SK-N-SH (cell line): ENCODE data around the gene SIGLEC15. TPM values are rescaled to one million over a fixed set of nuclear protein-coding genes. Genes with fewer than 3 reads are reported as not detected.

ENCODE experiments used
- CTCF ChIA-PET: fragments of 300-600, 350-600 bp; formaldehyde crosslinking; extraction: SDS; loops from one replicate; lab custom pipeline; 2021; lab: Yijun Ruan, JAX
- POLR2A ChIA-PET: fragments of 350-600 bp; sonication (Branson Sonifier 250); formaldehyde crosslinking; extraction: SDS; loops from one replicate; lab custom pipeline; 2020; ENCODE audit warnings: antibody characterized with exemption, inconsistent platforms; lab: Yijun Ruan, JAX
- DNase-seq: peaks from one replicate; pipeline ENCODE4 v3.0.0; 2012
- H2AFZ ChIP-seq: fragments of 200-600 bp; sonication (generic); 2 replicates; pipeline ENCODE4 v1.8.1; 2016; ENCODE audit warnings: antibody characterized with exemption, mild to moderate bottlenecking, low read depth
- H3F3A ChIP-seq: fragments of 200-600 bp; sonication (generic); replicated peaks from 2 replicates; pipeline ENCODE3; 2016; ENCODE audit warnings: antibody characterized with exemption, mild to moderate bottlenecking; ENCODE audit not compliant: insufficient read depth
- H3K27ac ChIP-seq, 2 experiments: fragments of 200-500 bp in 1 of 2; fragments of 200-600 bp in 1 of 2; sonication (Bioruptor generic) in 1 of 2; sonication (generic), shearing (Covaris generic) in 1 of 2; 2 replicates each; pipeline versions ENCODE4 v1.5.1 to v1.6.1; 2014 to 2016; ENCODE audit warnings: low read depth in 2 of 2, inconsistent platforms in 1 of 2, low read length in 1 of 2, mild to moderate bottlenecking in 1 of 2, mixed read lengths in 1 of 2
- H3K27me3 ChIP-seq: fragments of 200-600 bp; sonication (generic), shearing (Covaris generic); 2 replicates; pipeline ENCODE4 v1.6.1; 2016; ENCODE audit warnings: mixed run types; ENCODE audit not compliant: insufficient read depth
- H3K36me3 ChIP-seq, 2 experiments: fragments of 200-500 bp in 1 of 2; fragments of 200-600 bp in 1 of 2; sonication (Bioruptor generic) in 1 of 2; sonication (generic) in 1 of 2; replicated peaks in 1 of 2; 2 replicates each; pipeline versions ENCODE3 to v1.5.1; 2014 to 2016; ENCODE audit warnings: low read length in 1 of 2, mild to moderate bottlenecking in 1 of 2; ENCODE audit not compliant: insufficient read depth in 2 of 2, control insufficient read depth in 1 of 2
- H3K4me1 ChIP-seq, 2 experiments: fragments of 200-500 bp in 1 of 2; fragments of 200-600 bp in 1 of 2; sonication (Bioruptor generic) in 1 of 2; sonication (generic), shearing (Covaris generic) in 1 of 2; 2 replicates each; pipeline versions ENCODE4 v1.5.1 to v1.6.1; 2014 to 2016; ENCODE audit warnings: low read depth in 1 of 2, low read length in 1 of 2, mixed run types in 1 of 2; ENCODE audit not compliant: insufficient read depth in 2 of 2, control insufficient read depth in 1 of 2
- H3K4me2 ChIP-seq: fragments of 200-600 bp; sonication (generic), shearing (Covaris generic); 2 replicates; pipeline ENCODE4 v1.6.1; 2017; ENCODE audit warnings: mixed run types
- H3K4me3 ChIP-seq, 2 experiments: fragments of 200-500 bp in 1 of 2; fragments of 200-600 bp in 1 of 2; sonication (Bioruptor generic) in 1 of 2; sonication (generic), shearing (Covaris generic) in 1 of 2; 2 replicates each; pipeline versions ENCODE4 v1.5.1 to v1.8.1; 2014 to 2016; ENCODE audit warnings: low read depth in 2 of 2, inconsistent platforms in 1 of 2, low read length in 1 of 2, mild to moderate bottlenecking in 1 of 2, mixed read lengths in 1 of 2, moderate library complexity in 1 of 2
- H3K79me2 ChIP-seq: fragments of 200-600 bp; sonication (generic); 2 replicates; pipeline ENCODE4 v1.8.1; 2017; ENCODE audit warnings: mild to moderate bottlenecking; ENCODE audit not compliant: insufficient read depth
- H3K9ac ChIP-seq: fragments of 200-600 bp; sonication (generic); 2 replicates; pipeline ENCODE4 v1.6.1; 2017; ENCODE audit warnings: mixed run types
- H3K9me2 ChIP-seq: fragments of 200-600 bp; sonication (generic); 2 replicates; pipeline ENCODE4 v1.6.1; 2017; ENCODE audit warnings: mixed run types
- H3K9me3 ChIP-seq: fragments of 200-600 bp; sonication (generic); 2 replicates; pipeline ENCODE4 v1.6.1; 2017; ENCODE audit warnings: mixed run types, mild to moderate bottlenecking, moderate library complexity
- H4K20me1 ChIP-seq: fragments of 200-600 bp; sonication (generic); 2 replicates; pipeline ENCODE4 v1.6.1; 2017; ENCODE audit warnings: mild to moderate bottlenecking, mixed run types; ENCODE audit not compliant: insufficient read depth
- CHD2 ChIP-seq: fragments of 150-350 bp; IDR thresholded peaks from 2 replicates; pipeline ENCODE4 v1.6.1; 2018; ENCODE audit warnings: low read length; ENCODE audit not compliant: partially characterized antibody
- ELF1 ChIP-seq: IDR thresholded peaks from 2 replicates; pipeline ENCODE4 v1.4.0; 2012
- EP300 ChIP-seq, 2 experiments: IDR thresholded peaks; 2 replicates each; pipeline versions ENCODE4 v1.4.0 to v1.6.1; 2012; ENCODE audit warnings: borderline replicate concordance in 1 of 2, low read depth in 1 of 2, low read length in 1 of 2
- FOSL2 ChIP-seq: IDR thresholded peaks from 2 replicates; pipeline ENCODE4 v1.4.0; 2012; ENCODE audit warnings: low read depth, mild to moderate bottlenecking, moderate library complexity, borderline replicate concordance
- FOXM1 ChIP-seq: IDR thresholded peaks from 2 replicates; pipeline ENCODE4 v1.4.0; 2012; ENCODE audit warnings: low read depth, mild to moderate bottlenecking
- GABPA ChIP-seq: IDR thresholded peaks from 2 replicates; pipeline ENCODE4 v1.4.0; 2012; ENCODE audit warnings: low read depth, mild to moderate bottlenecking
- GATA2 ChIP-seq: sonication (generic); formaldehyde crosslinking; IDR thresholded peaks from 2 replicates; pipeline ENCODE4 v1.5.0; 2020; ENCODE audit warnings: mild to moderate bottlenecking, missing genetic modification reagents
- JUND ChIP-seq: IDR thresholded peaks from 2 replicates; pipeline ENCODE4 v1.4.0; 2012
- MEF2A ChIP-seq: IDR thresholded peaks from 2 replicates; pipeline ENCODE4 v1.4.0; 2012; ENCODE audit warnings: low read depth, borderline replicate concordance
- MXI1 ChIP-seq: IDR thresholded peaks from 2 replicates; pipeline ENCODE4 v1.6.1; 2012; ENCODE audit warnings: mild to moderate bottlenecking, low read depth, low read length, improper control_type of control experiment
- NFIC ChIP-seq: IDR thresholded peaks from 2 replicates; pipeline ENCODE4 v1.4.0; 2012; ENCODE audit warnings: borderline replicate concordance
- NRF1 ChIP-seq: IDR thresholded peaks from 2 replicates; pipeline ENCODE4 v1.6.1; 2012; ENCODE audit warnings: low read depth, mild to moderate bottlenecking, low read length
- POLR2AphosphoS5 ChIP-seq: IDR thresholded peaks from 2 replicates; pipeline ENCODE4 v1.6.1; 2012; ENCODE audit warnings: low read depth, low read length
- RAD21 ChIP-seq: IDR thresholded peaks from 2 replicates; pipeline ENCODE4 v1.6.1; 2012; ENCODE audit warnings: mild to moderate bottlenecking, low read length
- RCOR1 ChIP-seq: fragments of 150-350 bp; IDR thresholded peaks from 2 replicates; pipeline ENCODE4 v1.6.1; 2017; ENCODE audit warnings: antibody characterized with exemption, low read length
- RXRA ChIP-seq: IDR thresholded peaks from 2 replicates; pipeline ENCODE4 v1.4.0; 2012; ENCODE audit warnings: low read depth, mild to moderate bottlenecking, borderline replicate concordance
- SIN3A ChIP-seq: IDR thresholded peaks from 2 replicates; pipeline ENCODE4 v1.6.1; 2012; ENCODE audit warnings: low read depth, mild to moderate bottlenecking, low read length, moderate library complexity, borderline replicate concordance
- SMC3 ChIP-seq: IDR thresholded peaks from 2 replicates; pipeline ENCODE4 v1.6.1; 2012; ENCODE audit warnings: low read depth, low read length, improper control_type of control experiment
- TCF12 ChIP-seq: IDR thresholded peaks from 2 replicates; pipeline ENCODE4 v1.4.0; 2012
- WGBS: methylation state at CpG from one replicate; pipeline ENCODE4 v1.1.6; 2017; ENCODE audit warnings: low lambda C conversion rate; 5-methylcytosine and 5-hydroxymethylcytosine counted together
- polyA plus RNA-seq, 3 experiments: library from polyadenylated mRNA; depleted of rRNA; stranded (reverse); fragments of >200 nt; gene quantifications; 2 replicates each; pipeline ENCODE4 v1.2.3, GENCODE V29; 2012
- TF ChIP-seq, protein P1 (sequence below): fragments of 150-350 bp; IDR thresholded peaks from 2 replicates; pipeline ENCODE4 v1.6.1; 2017; ENCODE audit warnings: antibody characterized with exemption, low read length, low read depth, borderline replicate concordance
- TF ChIP-seq, protein P2 (sequence below): IDR thresholded peaks from 2 replicates; pipeline ENCODE4 v1.4.0; 2012; ENCODE audit warnings: low read depth, borderline replicate concordance
- TF ChIP-seq, protein P3 (sequence below): IDR thresholded peaks from 2 replicates; pipeline ENCODE4 v1.4.0; 2012; ENCODE audit warnings: low read depth, borderline replicate concordance
- TF ChIP-seq, protein P4 (sequence below): IDR thresholded peaks from 2 replicates; pipeline ENCODE4; 2012
- TF ChIP-seq, protein P5 (sequence below): IDR thresholded peaks from 2 replicates; pipeline ENCODE4 v1.4.0; 2012; ENCODE audit warnings: low read depth
- TF ChIP-seq, protein P6 (sequence below): IDR thresholded peaks from 2 replicates; pipeline ENCODE4 v1.6.1; 2012; ENCODE audit warnings: mild to moderate bottlenecking, low read depth, low read length, moderate library complexity

The SIGLEC15 gene
- polyA plus RNA-seq, 1 of the 3 experiments (the other 2 are of a cell fraction) = 0.10 TPM

DNA sequence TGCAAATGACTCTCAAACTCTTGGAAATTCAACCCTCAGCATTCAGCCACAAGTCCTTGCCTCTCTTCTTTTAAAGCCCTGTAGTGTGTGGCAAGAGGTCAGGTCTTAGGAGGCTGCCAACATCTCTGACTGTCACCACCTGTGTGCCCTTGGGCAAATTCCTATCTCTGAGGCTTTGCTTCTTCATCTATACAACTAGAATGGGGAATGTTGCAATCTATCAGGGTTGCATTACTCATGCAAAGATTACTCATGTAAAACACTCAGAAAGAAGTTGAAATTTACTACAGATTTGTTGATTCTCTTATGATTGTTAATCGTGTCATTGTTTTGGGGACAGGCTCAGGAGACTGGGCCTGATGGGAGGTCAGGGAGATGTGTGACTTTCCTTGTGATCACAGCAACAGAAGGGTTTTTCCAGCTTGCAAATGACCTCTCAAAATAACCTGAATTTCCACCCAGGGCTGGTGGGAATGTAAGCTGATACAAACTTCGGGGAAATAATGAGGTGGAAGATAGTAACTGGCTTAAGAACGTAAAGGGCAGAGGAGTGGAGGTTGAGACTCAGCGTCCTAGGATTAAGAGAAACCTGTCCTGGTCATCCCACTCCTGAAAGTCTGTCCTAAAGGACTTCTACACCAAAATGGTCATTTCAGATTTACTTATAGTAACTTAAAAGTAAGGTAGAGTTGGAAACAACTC lies 32.1 kb upstream of the SIGLEC15 start:
- Histone ChIP-seq H3K27ac (peak overlapping the region in 1 of 2 experiments; percentile 90; a peak in 2 of 4 replicates), H4K20me1 (no peaks in the 10 kb centered on the region), H3K4me2 (peak overlapping the region; percentile 20; the same call in 1 of the 2 replicates), H3K27me3 (no peaks in the 10 kb centered on the region), H3K9ac (peak overlapping the region; percentile 31; the same call in 1 of the 2 replicates), H2AFZ (peak overlapping the region; percentile 62; the same call in 1 of the 2 replicates), H3K9me2 (no peaks in the 10 kb centered on the region), H3K9me3 (no peaks in the 10 kb centered on the region), H3K4me1 (peaks cover 0 to 15% of the 10 kb centered on the region in 2 experiments; a peak in 2 of 4 replicates), H3K4me3 (0 out of 4 replicates have a peak overlapping the region, but pooled peaks of 1 of the 2 experiments have one; percentile 0), H3F3A (peaks cover 16% of the 10 kb centered on the region), H3K36me3 (no peaks in the 10 kb centered on the region), H3K79me2 (no peaks in the 10 kb centered on the region)
- no peak for DNase-seq
- ChIA-PET CTCF (no interaction called here), POLR2A (no interaction called here)
- WGBS = 14% methylated on average over 4 of the region's 4 CpGs
- TF ChIP-seq TCF12 (peak; percentile 80), JUND (peak; percentile 62), NFIC (no peak; the same call in 1 of the 2 replicates), ELF1 (no peak), RCOR1 (no peak), RXRA (no peak; the same call in 1 of the 2 replicates), CHD2 (no peak), EP300 (IDR thresholded peaks at IDR 0.05; ENCODE audit: borderline replicate concordance in 1 of 2, low read depth in 1 of 2, low read length in 1 of 2) (peak in 1 of 2 experiments; percentile 57; a peak in 1 of 4 replicates), POLR2AphosphoS5 (peak; percentile 44; the same call in 1 of the 2 replicates), SIN3A (no peak), GABPA (no peak), MXI1 (no peak), FOXM1 (no peak), GATA2 (CRISPR knock-in tag) (no peak), NRF1 (no peak), MEF2A (no peak), RAD21 (no peak), SMC3 (no peak), FOSL2 (peak; percentile 80)
- TF ChIP-seq, protein P1, sequence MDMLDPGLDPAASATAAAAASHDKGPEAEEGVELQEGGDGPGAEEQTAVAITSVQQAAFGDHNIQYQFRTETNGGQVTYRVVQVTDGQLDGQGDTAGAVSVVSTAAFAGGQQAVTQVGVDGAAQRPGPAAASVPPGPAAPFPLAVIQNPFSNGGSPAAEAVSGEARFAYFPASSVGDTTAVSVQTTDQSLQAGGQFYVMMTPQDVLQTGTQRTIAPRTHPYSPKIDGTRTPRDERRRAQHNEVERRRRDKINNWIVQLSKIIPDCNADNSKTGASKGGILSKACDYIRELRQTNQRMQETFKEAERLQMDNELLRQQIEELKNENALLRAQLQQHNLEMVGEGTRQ = no peak
- TF ChIP-seq, protein P2, sequence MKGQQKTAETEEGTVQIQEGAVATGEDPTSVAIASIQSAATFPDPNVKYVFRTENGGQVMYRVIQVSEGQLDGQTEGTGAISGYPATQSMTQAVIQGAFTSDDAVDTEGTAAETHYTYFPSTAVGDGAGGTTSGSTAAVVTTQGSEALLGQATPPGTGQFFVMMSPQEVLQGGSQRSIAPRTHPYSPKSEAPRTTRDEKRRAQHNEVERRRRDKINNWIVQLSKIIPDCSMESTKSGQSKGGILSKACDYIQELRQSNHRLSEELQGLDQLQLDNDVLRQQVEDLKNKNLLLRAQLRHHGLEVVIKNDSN = no peak
- TF ChIP-seq, protein P3, sequence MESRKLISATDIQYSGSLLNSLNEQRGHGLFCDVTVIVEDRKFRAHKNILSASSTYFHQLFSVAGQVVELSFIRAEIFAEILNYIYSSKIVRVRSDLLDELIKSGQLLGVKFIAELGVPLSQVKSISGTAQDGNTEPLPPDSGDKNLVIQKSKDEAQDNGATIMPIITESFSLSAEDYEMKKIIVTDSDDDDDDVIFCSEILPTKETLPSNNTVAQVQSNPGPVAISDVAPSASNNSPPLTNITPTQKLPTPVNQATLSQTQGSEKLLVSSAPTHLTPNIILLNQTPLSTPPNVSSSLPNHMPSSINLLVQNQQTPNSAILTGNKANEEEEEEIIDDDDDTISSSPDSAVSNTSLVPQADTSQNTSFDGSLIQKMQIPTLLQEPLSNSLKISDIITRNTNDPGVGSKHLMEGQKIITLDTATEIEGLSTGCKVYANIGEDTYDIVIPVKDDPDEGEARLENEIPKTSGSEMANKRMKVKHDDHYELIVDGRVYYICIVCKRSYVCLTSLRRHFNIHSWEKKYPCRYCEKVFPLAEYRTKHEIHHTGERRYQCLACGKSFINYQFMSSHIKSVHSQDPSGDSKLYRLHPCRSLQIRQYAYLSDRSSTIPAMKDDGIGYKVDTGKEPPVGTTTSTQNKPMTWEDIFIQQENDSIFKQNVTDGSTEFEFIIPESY = no peak
- TF ChIP-seq, protein P4, sequence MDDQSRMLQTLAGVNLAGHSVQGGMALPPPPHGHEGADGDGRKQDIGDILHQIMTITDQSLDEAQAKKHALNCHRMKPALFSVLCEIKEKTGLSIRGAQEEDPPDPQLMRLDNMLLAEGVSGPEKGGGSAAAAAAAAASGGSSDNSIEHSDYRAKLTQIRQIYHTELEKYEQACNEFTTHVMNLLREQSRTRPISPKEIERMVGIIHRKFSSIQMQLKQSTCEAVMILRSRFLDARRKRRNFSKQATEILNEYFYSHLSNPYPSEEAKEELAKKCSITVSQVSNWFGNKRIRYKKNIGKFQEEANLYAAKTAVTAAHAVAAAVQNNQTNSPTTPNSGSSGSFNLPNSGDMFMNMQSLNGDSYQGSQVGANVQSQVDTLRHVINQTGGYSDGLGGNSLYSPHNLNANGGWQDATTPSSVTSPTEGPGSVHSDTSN = peak; percentile 30; the same call in 1 of the 2 replicates
- TF ChIP-seq, protein P5, sequence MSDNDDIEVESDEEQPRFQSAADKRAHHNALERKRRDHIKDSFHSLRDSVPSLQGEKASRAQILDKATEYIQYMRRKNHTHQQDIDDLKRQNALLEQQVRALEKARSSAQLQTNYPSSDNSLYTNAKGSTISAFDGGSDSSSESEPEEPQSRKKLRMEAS = no peak
- TF ChIP-seq, protein P6, sequence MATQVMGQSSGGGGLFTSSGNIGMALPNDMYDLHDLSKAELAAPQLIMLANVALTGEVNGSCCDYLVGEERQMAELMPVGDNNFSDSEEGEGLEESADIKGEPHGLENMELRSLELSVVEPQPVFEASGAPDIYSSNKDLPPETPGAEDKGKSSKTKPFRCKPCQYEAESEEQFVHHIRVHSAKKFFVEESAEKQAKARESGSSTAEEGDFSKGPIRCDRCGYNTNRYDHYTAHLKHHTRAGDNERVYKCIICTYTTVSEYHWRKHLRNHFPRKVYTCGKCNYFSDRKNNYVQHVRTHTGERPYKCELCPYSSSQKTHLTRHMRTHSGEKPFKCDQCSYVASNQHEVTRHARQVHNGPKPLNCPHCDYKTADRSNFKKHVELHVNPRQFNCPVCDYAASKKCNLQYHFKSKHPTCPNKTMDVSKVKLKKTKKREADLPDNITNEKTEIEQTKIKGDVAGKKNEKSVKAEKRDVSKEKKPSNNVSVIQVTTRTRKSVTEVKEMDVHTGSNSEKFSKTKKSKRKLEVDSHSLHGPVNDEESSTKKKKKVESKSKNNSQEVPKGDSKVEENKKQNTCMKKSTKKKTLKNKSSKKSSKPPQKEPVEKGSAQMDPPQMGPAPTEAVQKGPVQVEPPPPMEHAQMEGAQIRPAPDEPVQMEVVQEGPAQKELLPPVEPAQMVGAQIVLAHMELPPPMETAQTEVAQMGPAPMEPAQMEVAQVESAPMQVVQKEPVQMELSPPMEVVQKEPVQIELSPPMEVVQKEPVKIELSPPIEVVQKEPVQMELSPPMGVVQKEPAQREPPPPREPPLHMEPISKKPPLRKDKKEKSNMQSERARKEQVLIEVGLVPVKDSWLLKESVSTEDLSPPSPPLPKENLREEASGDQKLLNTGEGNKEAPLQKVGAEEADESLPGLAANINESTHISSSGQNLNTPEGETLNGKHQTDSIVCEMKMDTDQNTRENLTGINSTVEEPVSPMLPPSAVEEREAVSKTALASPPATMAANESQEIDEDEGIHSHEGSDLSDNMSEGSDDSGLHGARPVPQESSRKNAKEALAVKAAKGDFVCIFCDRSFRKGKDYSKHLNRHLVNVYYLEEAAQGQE = no peak
